Measurements from ENCODE around the gene MBD3L2B. TPM values are rescaled to one million over a fixed set of nuclear protein-coding genes. Genes with fewer than 3 reads are reported as not detected.

Gene MBD3L2B
- total RNA-seq, 4 donors from 2014 or later, result not detected

Other genes starting within 250 kb of the MBD3L2B start
- 1 to 10 TPM; 2.3 to 7.8 (median 5.7) TPM for gene VAV1, start 248.7 kb downstream of the MBD3L2B start, total RNA-seq
- under 1 TPM in 1 of 4 donors, not detected in 3; 0.13 TPM for gene ADGRE1, start 133.9 kb downstream of the MBD3L2B start, total RNA-seq
- not detected for gene MBD3L5, start 9.1 kb upstream of the MBD3L2B start, total RNA-seq
- gene MBD3L4, start 18.7 kb upstream of the MBD3L2B start, total RNA-seq, result not detected
- not detected for gene MBD3L2, start 27.9 kb upstream of the MBD3L2B start, total RNA-seq
- gene MBD3L3, start 37.2 kb upstream of the MBD3L2B start, total RNA-seq, result not detected
- gene ZNF557, start 48.3 kb upstream of the MBD3L2B start, total RNA-seq, result 10 to 100 TPM in 1 of 4 donors, 1 to 10 TPM in 3; 7.9 to 12.0 (median 8.8) TPM

Measured in gastroesophageal sphincter (tissue), 4 donors.